ENCODE measurements around the gene TTPAL.

The TTPAL gene

DNA sequence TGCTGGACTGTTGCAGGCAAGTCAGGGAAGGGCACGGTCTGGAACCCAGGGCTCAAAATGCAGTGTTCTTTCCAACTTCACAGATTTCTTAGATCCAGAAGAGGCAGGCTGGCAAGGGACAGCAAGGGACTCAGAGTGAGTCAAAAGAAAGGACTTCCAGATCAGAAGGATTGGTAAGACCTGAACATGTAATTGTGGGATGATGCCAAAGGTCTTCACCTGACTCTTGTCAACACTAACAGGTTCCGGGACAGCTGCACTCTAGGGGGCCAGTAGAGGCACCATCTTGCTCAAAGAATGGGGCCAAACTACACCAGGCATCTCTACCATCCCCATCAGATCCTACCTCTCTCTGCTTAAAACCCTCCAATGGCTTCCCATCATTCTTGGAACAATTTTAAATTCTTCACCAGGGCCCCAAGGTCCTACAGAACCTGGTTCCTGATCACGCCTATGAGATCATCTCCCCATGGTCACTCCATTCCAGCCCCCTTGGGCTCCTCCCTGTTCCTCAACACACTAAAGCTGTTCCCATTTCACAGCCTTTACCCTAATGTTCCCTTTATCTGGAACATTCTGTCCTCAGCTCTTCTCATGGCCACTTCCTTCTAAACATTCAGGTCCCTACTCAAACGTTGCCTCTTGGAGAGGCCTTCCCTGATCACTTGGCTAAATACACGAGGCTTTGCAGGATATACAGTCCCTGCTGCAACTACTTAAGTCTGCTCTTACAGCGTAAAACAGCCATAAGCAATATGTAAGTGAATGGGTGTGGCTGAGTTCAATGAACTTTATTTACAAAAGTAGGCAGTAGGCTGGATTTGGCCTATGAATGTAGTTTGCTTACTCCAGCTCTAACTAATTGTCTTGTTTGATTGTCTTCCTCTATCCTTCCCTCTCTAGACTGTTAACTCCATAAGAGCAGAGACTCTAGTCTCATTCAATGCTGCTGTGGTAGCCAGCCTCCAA lies 29.6 kb upstream of the TTPAL start:
- DNase-seq (ENCODE audit: low spot score), result no peak
- TF ChIP-seq, protein P1, sequence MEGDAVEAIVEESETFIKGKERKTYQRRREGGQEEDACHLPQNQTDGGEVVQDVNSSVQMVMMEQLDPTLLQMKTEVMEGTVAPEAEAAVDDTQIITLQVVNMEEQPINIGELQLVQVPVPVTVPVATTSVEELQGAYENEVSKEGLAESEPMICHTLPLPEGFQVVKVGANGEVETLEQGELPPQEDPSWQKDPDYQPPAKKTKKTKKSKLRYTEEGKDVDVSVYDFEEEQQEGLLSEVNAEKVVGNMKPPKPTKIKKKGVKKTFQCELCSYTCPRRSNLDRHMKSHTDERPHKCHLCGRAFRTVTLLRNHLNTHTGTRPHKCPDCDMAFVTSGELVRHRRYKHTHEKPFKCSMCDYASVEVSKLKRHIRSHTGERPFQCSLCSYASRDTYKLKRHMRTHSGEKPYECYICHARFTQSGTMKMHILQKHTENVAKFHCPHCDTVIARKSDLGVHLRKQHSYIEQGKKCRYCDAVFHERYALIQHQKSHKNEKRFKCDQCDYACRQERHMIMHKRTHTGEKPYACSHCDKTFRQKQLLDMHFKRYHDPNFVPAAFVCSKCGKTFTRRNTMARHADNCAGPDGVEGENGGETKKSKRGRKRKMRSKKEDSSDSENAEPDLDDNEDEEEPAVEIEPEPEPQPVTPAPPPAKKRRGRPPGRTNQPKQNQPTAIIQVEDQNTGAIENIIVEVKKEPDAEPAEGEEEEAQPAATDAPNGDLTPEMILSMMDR (IDR thresholded peaks at IDR 0.05; ENCODE audit: extremely low read depth, missing control alignments), result no peak

DNA sequence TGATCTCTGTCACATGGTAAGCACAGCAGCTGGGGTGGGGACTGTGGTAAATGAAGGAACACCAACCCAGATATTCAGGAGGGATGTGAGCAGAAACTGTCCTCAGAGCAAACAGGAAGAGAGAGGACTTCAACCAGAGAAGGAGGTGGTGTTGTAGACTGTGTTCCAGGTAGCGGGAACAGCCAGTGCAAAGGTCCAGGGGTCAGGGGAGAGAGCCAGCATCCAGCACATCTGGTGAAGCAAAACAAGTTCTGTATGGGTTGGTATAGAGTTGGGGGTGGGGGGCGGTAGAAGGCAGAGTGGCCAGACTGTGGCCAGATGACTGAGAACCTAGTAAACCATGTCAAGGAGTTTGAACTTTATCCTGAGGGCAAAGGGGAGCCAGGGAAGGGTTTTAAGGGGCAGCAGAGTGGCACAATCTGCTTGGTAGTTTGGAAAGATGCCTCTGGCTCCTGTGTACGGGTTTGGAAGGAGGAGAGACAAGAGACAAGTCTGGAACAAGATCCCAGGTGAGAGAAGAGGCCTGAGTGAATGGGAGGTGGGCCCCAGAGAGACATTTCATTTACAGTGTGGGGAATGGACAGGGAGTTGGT lies 27.8 kb upstream of the TTPAL start:
- TF ChIP-seq, protein P1 (IDR thresholded peaks at IDR 0.05; ENCODE audit: extremely low read depth, missing control alignments), result no peak
- DNase-seq (ENCODE audit: low spot score), result no peak

DNA sequence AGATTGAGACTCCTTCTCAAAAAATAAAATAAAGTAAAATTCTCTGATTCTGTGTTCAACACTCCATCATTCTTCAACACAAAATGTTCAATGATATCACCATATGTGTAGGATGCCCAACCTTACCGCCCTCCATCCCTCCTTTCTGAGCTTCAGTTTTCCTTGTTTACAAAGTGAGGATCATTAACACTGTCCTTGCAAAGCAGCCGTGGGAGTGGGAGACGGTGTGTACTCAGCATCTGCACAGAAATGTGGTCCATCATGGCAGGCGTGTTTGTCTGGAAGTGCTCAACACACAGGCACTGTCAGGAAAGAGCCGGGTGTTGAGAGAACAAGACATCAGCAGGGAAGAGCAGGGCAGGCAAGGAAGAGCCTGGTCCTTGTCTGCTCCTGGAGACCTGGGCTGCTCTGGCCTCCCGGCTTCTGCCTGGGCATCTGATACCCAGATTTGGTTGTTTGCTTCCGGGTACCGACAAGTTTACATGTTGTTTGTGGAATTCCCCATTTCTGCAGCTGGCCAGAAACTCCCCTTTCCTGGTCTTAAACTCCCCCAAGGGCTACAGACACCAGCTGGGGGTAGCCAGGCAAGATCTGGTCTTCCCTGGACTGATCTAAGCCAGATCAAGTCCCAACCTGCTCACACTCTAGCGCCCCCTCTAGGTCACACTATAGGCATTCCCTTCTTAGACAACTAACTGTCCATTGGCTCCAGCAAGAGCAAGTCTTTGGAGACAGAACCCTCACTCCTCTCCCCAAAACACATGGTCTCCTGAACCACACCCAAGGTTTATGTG lies 26.7 kb upstream of the TTPAL start:
- TF ChIP-seq, protein P1 (IDR thresholded peaks at IDR 0.05; ENCODE audit: extremely low read depth, missing control alignments), result peak; percentile 25
- DNase-seq (ENCODE audit: low spot score), result peak; percentile 40

DNA sequence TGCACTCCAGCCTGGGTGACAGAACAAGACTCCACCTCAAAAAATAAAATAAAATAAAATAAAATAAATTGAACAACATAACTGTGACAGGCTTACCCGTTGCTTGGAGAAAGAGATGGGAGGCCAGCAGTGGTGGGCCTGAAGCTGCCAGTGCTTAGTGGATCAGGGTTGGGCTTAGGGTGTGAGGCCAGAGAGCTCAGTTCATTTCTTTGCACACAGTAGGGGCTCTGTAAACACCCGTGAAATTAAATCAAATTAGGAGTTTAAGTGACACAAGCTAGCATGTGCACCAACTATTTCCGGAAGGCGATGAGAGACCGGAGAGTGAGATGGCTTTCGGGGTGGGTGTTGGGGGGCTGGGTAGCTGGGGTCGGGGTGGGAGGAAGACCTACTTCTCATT lies 25.8 kb upstream of the TTPAL start:
- TF ChIP-seq, protein P1 (IDR thresholded peaks at IDR 0.05; ENCODE audit: extremely low read depth, missing control alignments), result no peak
- DNase-seq (ENCODE audit: low spot score), result no peak

DNA sequence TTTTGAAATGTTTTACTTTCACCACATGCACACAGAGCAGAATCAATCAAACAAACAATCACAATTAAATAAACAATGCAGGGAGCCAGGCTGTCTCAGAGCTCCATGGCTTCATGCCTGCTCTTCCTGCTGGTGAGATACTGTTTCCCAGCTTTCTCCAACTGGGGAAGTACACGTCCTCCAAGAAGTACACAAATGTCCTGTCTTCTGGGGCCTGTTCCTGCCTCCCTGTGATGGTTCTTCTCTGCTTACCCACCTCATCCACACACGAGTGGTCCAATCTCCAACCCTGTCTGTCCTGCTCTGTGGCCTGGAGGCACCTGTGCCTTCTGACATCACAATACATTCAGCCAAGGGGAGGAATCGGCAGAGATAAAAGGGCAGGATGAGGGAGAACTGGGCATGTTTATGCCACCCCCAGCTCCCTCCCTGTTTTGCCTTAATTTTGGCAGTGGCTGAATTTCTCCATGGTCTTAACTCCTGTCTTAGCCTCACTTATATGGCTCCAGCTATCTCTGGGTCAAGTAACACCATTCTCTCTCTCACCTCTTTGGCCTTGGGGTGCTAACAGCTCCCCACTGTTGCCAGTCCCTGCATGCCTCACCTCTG lies 25.3 kb upstream of the TTPAL start:
- DNase-seq (ENCODE audit: low spot score), result no peak
- TF ChIP-seq, protein P1 (IDR thresholded peaks at IDR 0.05; ENCODE audit: extremely low read depth, missing control alignments), result no peak

DNA sequence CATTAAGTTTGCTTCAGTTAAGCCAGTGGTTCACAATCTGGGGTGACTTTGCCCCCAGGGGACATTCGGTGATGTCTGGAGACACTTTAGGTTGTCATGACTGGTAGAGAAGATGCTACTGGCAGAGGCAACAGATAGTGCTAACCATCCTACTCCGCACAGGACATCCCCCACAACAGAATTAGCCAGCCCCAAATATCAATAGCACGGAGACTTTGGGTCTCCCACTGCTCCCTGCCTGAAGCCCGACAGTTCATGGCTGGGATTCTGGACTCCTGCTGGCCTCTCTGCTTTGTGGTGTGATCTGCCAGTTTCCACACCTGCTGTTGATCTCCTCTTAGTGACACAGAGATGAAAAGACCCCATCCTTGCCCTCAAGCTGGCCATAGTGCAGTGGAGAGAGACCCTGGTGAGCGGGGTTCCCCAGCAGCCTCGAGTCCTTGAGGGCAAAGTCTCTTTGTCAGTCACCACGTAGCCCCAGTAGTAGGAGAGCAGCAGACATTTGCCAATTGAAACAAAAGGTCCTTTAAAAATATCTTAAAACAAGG lies 24.7 kb upstream of the TTPAL start:
- DNase-seq (ENCODE audit: low spot score), result no peak
- TF ChIP-seq, protein P1 (IDR thresholded peaks at IDR 0.05; ENCODE audit: extremely low read depth, missing control alignments), result no peak
